Thoracic aorta (tissue), 2 donors: ENCODE data around the gene AUTS2. TPM values are rescaled to one million over a fixed set of nuclear protein-coding genes. Genes with fewer than 3 reads are reported as not detected.
"Not testable (repeated sequence)": the region's sequence is repeated elsewhere in the genome, so short reads cannot be mapped to it uniquely, and the experiment has no call there.

Experiments
- ATAC-seq: fragments of 150-250 bp; one replicate; pipeline ENCODE4 v1.8.0; 2017; ENCODE audit warnings: low read depth; ENCODE audit not compliant: insufficient number of reproducible peaks, low FRiP score
- DNase-seq: peaks from one replicate; pipeline ENCODE4 v3.0.0-alpha.2; 2020; ENCODE audit warnings: low spot score
- H3K27ac ChIP-seq, 2 donors: fragments of 200-600 bp; sonication (generic); 1 replicate in 1 of 2; 2 replicates in 1 of 2; pipeline ENCODE4 v1.5.1; 2016; ENCODE audit warnings: mild to moderate bottlenecking in 2 of 2, moderate library complexity in 2 of 2
- H3K27me3 ChIP-seq: fragments of 200-600 bp; sonication (generic); replicated peaks from 2 replicates; pipeline ENCODE4 v1.6.0; 2016; ENCODE audit warnings: mild to moderate bottlenecking; ENCODE audit not compliant: insufficient read depth
- H3K36me3 ChIP-seq: fragments of 200-600 bp; sonication (generic); one replicate; pipeline ENCODE4 v1.5.1; 2016
- H3K4me1 ChIP-seq, 2 donors: fragments of 200-600 bp; sonication (generic); 1 replicate in 1 of 2; 2 replicates in 1 of 2; pipeline versions ENCODE4 v1.5.1 to v1.6.0; 2016; ENCODE audit warnings: low read depth in 2 of 2, mild to moderate bottlenecking in 1 of 2; ENCODE audit not compliant: control insufficient read depth in 1 of 2
- H3K4me3 ChIP-seq: fragments of 200-600 bp; sonication (generic); 2 replicates; pipeline ENCODE4 v1.5.1; 2016; ENCODE audit warnings: mild to moderate bottlenecking
- H3K9me3 ChIP-seq: fragments of 200-600 bp; sonication (generic); 2 replicates; pipeline ENCODE4 v1.5.1; 2016
- total RNA-seq, 2 donors: library from RNA; depleted of rRNA; stranded (reverse); fragments of >200 nt; gene quantifications; one replicate each; pipeline versions ENCODE4 v1.1.0 to v1.2.3, GENCODE V29; 2016
- TF ChIP-seq, protein P1 (sequence below): fragments of 200-600 bp; sonication (generic); IDR thresholded peaks from one replicate; pipeline ENCODE4 v1.5.1; 2019; ENCODE audit warnings: antibody characterized with exemption

Gene AUTS2
- total RNA-seq, 2 donors from 2014 or later: 49.4 to 101 TPM

DNA sequence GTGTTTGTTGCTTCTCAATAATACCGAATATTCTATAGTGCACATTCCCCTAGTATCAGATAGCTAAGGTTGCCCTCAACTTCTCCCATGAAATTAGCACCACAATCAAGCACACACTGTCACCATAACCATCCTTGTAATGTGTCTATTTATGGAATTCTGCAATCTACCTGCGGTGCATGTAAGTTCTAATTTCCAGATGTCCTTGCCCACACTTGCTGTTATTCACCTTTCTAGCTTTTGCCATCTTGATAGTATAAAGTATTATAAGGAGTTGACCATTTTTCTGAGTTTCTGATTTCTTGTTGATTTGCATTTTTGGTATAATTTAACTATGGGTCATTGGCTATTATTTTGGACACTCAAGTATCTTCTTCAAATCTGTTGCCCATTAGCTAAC, 1043.6 kb downstream of the AUTS2 start:
- no peak overlapping the region for H3K27ac ChIP-seq
- no peaks in the 10 kb centered on the region for H3K27me3 ChIP-seq
- H3K36me3 ChIP-seq: no peaks in the 10 kb centered on the region
- no peaks in the 10 kb centered on the region for H3K9me3 ChIP-seq
- H3K4me1 ChIP-seq: no peaks in the 10 kb centered on the region
- ATAC-seq: no peak
- TF ChIP-seq, protein P1, sequence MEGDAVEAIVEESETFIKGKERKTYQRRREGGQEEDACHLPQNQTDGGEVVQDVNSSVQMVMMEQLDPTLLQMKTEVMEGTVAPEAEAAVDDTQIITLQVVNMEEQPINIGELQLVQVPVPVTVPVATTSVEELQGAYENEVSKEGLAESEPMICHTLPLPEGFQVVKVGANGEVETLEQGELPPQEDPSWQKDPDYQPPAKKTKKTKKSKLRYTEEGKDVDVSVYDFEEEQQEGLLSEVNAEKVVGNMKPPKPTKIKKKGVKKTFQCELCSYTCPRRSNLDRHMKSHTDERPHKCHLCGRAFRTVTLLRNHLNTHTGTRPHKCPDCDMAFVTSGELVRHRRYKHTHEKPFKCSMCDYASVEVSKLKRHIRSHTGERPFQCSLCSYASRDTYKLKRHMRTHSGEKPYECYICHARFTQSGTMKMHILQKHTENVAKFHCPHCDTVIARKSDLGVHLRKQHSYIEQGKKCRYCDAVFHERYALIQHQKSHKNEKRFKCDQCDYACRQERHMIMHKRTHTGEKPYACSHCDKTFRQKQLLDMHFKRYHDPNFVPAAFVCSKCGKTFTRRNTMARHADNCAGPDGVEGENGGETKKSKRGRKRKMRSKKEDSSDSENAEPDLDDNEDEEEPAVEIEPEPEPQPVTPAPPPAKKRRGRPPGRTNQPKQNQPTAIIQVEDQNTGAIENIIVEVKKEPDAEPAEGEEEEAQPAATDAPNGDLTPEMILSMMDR: no peak
- no peak overlapping the region for H3K4me3 ChIP-seq
- no peak for DNase-seq

DNA sequence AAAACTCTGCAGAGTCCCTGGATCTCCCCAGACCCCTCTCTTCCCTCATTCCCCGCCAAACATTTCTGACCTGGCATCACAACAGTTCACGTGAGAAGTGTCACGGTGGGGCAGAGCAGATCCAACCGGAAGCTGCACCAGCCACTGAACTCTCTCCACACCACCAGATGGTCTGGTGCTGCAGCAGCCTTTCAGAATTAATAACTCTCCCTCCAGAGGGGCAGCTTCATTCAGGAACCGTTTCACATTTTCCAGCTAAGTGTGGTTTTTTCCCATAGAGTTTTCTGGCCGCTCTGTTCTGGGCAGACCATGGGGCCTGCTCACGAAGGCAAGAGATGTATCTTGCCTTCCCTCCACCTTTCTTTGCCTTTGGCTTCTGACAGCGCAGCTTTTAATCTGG, 1047.0 kb downstream of the AUTS2 start:
- Histone ChIP-seq H3K36me3 (no peaks in the 10 kb centered on the region), H3K4me3 (no peak overlapping the region), H3K27ac (no peak overlapping the region), H3K27me3 (no peaks in the 10 kb centered on the region), H3K4me1 (no peaks in the 10 kb centered on the region), H3K9me3 (no peaks in the 10 kb centered on the region)
- TF ChIP-seq, protein P1: no peak
- DNase-seq (no peak), ATAC-seq (no peak)

DNA sequence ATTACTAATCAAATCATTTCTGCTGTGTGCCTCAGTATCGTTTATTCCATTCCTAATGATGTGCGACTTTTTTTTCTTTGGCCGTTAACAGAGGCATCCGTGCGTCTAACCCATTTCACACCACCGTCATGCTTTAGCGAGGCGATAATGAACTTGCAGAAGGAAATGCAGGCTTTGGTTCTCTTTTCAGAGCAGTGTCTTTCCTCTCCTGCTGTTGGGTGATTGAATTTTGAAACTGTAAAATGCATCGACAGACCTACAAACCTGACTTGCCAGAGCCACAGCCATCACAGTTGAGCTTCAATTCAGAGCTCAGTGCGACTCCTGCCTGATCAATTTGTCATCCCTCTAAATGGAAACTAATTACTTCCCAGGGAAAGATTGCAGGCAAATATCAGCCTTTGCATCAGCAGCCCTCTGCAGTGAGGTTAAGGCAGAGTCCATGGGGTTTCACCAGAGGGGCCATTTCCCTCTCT, 1047.6 kb downstream of the AUTS2 start:
- DNase-seq (no peak), ATAC-seq (no peak)
- H3K4me3 ChIP-seq: no peak overlapping the region
- H3K4me1 ChIP-seq: no peaks in the 10 kb centered on the region
- no peak overlapping the region for H3K27ac ChIP-seq
- H3K36me3 ChIP-seq: no peaks in the 10 kb centered on the region
- H3K9me3 ChIP-seq: no peaks in the 10 kb centered on the region
- TF ChIP-seq, protein P1: no peak
- no peaks in the 10 kb centered on the region for H3K27me3 ChIP-seq

DNA sequence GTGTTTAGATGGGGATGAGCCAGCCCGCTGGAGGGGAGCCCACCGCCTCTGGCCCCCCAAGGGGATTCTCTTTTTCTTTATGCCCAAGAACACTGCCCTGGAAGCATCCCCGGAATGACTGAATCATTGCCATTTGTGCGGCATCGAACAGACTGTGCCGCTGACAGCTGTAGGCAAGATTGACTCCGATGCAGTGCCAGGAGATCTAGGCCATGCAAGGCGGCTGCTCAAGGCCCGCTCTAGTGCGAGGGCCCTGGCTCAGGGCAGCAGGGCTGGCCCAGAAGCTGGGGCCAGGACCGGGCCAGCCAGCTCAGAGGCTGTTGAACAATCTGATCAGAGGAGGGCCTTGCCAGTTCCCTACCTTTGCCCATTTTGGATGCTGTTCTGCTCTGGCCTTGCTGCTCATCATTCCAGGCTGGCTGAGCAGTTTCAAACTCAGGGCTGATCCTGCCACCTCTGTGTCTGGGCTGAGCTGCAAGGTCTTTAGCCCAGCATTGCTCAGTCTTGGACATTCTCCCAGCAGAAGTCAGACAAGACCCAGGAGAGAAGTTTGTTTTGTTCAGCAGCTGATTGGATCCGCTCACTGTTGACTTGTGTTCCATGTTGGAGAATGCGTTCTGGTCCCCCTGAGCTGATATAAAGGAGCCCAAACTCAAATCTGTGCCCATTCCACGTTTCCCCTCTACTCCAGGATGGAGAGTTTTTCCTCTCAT, 1048.4 kb downstream of the AUTS2 start:
- DNase-seq: no peak
- Histone ChIP-seq H3K4me3 (no peak overlapping the region), H3K36me3 (no peaks in the 10 kb centered on the region), H3K4me1 (no peaks in the 10 kb centered on the region), H3K27ac (no peak overlapping the region), H3K27me3 (no peaks in the 10 kb centered on the region), H3K9me3 (no peaks in the 10 kb centered on the region)
- TF ChIP-seq, protein P1: no peak
- no peak for ATAC-seq

DNA sequence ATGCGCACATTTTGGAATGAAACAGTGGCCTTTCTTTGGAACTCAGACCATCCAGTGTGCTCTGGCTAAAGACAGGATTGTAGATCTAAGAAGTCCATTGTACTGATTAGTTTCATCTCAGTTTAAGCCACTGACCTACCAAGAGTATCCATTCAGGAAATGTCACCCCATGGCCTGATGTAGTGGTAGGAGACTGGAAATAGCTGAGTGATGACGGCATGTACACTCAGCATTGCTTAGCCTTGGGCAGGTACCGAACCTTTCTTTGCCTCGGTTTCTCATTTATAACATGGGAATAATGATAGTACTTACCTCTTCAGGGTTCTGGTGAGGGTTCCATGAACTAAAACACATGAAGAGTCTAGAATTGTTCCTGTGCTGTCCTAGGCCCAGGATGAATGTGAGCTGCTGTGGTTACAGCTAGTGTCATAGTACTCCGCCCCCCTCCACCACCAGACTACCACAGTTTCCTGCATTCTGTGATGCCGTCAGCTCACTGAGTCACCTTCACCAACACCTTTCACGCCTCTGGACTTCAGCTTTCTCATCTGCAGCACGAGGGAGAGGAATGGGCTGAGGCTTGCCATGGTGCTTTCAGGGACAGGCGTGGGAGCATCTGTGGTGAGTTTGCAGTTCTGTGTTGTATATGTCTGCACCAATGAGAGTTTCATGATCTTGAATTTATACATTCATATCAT, 1049.7 kb downstream of the AUTS2 start:
- no peaks in the 10 kb centered on the region for H3K27me3 ChIP-seq
- no peak for ATAC-seq
- no peaks in the 10 kb centered on the region for H3K9me3 ChIP-seq
- TF ChIP-seq, protein P1: no peak
- no peak for DNase-seq
- H3K36me3 ChIP-seq: no peaks in the 10 kb centered on the region
- no peak overlapping the region for H3K4me3 ChIP-seq
- H3K4me1 ChIP-seq: no peaks in the 10 kb centered on the region
- H3K27ac ChIP-seq: no peak overlapping the region

DNA sequence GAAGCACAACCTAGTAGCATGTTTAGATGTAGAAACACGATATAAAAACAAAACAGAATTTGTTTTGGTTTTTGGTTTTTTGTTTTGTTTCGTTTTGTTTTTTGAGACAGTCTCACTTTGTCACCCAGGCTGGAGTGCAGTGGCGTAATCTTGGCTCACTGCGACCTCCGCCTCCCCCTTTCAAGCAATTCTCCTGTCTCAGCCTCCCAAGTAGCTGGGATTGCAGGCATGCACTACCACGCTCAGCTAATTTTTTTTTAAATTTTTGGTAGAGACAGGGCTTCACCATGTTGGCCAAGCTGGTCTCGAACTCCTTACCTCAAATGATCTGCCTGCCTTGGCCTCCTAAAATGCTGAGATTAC, 1050.2 kb downstream of the AUTS2 start:
- not testable (repeated sequence) for H3K36me3 ChIP-seq, H3K4me3 ChIP-seq, H3K27me3 ChIP-seq, H3K27ac ChIP-seq, H3K9me3 ChIP-seq, ATAC-seq, DNase-seq, H3K4me1 ChIP-seq
